NCI-H1417 treated with DMSO at 0.1 percent for 48 hours (cell line): Measurements from ENCODE around the gene ATPAF1.
"Not testable (repeated sequence)": the region's sequence is repeated elsewhere in the genome, so short reads cannot be mapped to it uniquely, and the experiment has no call there.

Experiments used
- DNase-seq: peaks from one replicate; lab custom pipeline; 2025; lab: John Stamatoyannopoulos, UW

ATPAF1 gene

GRCh38 chr1:46667782-46668760 is at the start of gene ATPAF1:
TSS of gene ATPAF1 (minus strand) at chr1:46668364. CDS start at chr1:46668322, 42 bp downstream.
- no peak for DNase-seq

GRCh38 chr1:46717654-46718053 is 49.5 kb upstream of the ATPAF1 start:
- no peak for DNase-seq

- DNase-seq = no peak
These were observed 46.8 kb upstream of the ATPAF1 start for GRCh38 chr1:46714976-46715375.

GRCh38 chr1:46708121-46708520 is 40.0 kb upstream of the ATPAF1 start:
- DNase-seq = no peak

GRCh38 chr1:46705408-46705807 is 37.2 kb upstream of the ATPAF1 start:
- DNase-seq = no peak

- no peak for DNase-seq
These were observed 35.9 kb upstream of the ATPAF1 start for GRCh38 chr1:46703927-46704641.

GRCh38 chr1:46699666-46700065 is 31.5 kb upstream of the ATPAF1 start:
- DNase-seq = no peak

GRCh38 chr1:46697053-46697452 is 28.9 kb upstream of the ATPAF1 start:
- DNase-seq = no peak

GRCh38 chr1:46694676-46695075 is 26.5 kb upstream of the ATPAF1 start:
- DNase-seq = not testable (repeated sequence)

- DNase-seq = no peak
These were observed 24.9 kb upstream of the ATPAF1 start for GRCh38 chr1:46692811-46693770.

- no peak for DNase-seq
These were observed 24.0 kb upstream of the ATPAF1 start for GRCh38 chr1:46691997-46692790.

GRCh38 chr1:46690931-46691421 is 22.8 kb upstream of the ATPAF1 start:
- DNase-seq = no peak

GRCh38 chr1:46689897-46690296 is 21.7 kb upstream of the ATPAF1 start:
- DNase-seq = no peak

GRCh38 chr1:46689356-46689755 is 21.2 kb upstream of the ATPAF1 start:
- no peak for DNase-seq

GRCh38 chr1:46687921-46688509 is 19.9 kb upstream of the ATPAF1 start:
- no peak for DNase-seq

GRCh38 chr1:46687093-46687659 is 19.0 kb upstream of the ATPAF1 start:
- no peak for DNase-seq

- no peak for DNase-seq
These were observed 18.1 kb upstream of the ATPAF1 start for GRCh38 chr1:46686255-46686654.

- DNase-seq = no peak
These were observed 16.5 kb upstream of the ATPAF1 start for GRCh38 chr1:46684670-46685069.

- DNase-seq = no peak
These were observed 13.9 kb upstream of the ATPAF1 start for GRCh38 chr1:46682064-46682463.
